Lung (tissue), 12 donors: ENCODE measurements around the gene LLCFC1. TPM values are rescaled to one million over a fixed set of nuclear protein-coding genes. Genes with fewer than 3 reads are reported as not detected.

Source experiments
- ATAC-seq: fragments of 200-7000 bp; cut with Tn5 transposase; one replicate; pipeline ENCODE4 v1.9.1; 2020; ENCODE audit warnings: moderate number of reproducible peaks; ENCODE audit not compliant: insufficient read depth, low FRiP score
- DNase-seq, 3 donors: peaks; one replicate each; pipeline ENCODE4 v3.0.0-alpha.2; 2013 to 2017
- H3K27ac ChIP-seq, 2 donors: one replicate each; pipeline ENCODE4 v1.5.1; 2013; ENCODE audit warnings: mild to moderate bottlenecking in 2 of 2, moderate library complexity in 2 of 2, control low read depth in 1 of 2, inconsistent platforms in 1 of 2, low read depth in 1 of 2, low read length in 1 of 2
- H3K27me3 ChIP-seq, 3 donors: one replicate each; pipeline ENCODE4 v1.5.1; 2013; ENCODE audit warnings: low read length in 2 of 3; ENCODE audit not compliant: control insufficient read depth in 3 of 3, insufficient read depth in 3 of 3
- H3K36me3 ChIP-seq, 4 donors: one replicate each; pipeline ENCODE4 v1.5.1; 2013; ENCODE audit warnings: low read length in 4 of 4, mild to moderate bottlenecking in 1 of 4, moderate library complexity in 1 of 4; ENCODE audit not compliant: control insufficient read depth in 4 of 4, insufficient read depth in 4 of 4
- H3K4me1 ChIP-seq, 5 donors: one replicate each; pipeline ENCODE4 v1.5.1; 2013; ENCODE audit warnings: low read length in 5 of 5, mild to moderate bottlenecking in 2 of 5, moderate library complexity in 1 of 5; ENCODE audit not compliant: control insufficient read depth in 5 of 5, insufficient read depth in 5 of 5
- H3K4me3 ChIP-seq: one replicate; pipeline ENCODE4 v1.5.1; 2013; ENCODE audit warnings: mild to moderate bottlenecking, control low read depth, moderate library complexity
- H3K9ac ChIP-seq, 2 donors: one replicate each; pipeline ENCODE4 v1.5.1; 2013; ENCODE audit warnings: low read length in 2 of 2, control low read depth in 1 of 2; ENCODE audit not compliant: insufficient read depth in 1 of 2
- H3K9me3 ChIP-seq, 4 donors: one replicate each; pipeline ENCODE4 v1.5.1; 2013; ENCODE audit warnings: low read length in 3 of 4, mild to moderate bottlenecking in 1 of 4, moderate library complexity in 1 of 4; ENCODE audit not compliant: control insufficient read depth in 4 of 4, insufficient read depth in 3 of 4
- WGBS, 2 donors: extraction: QIAGEN DNeasy Blood & Tissue Kit; methylation state at CpG; one replicate each; pipeline ENCODE4 v1.1.7; 2013; 5-methylcytosine and 5-hydroxymethylcytosine counted together
- polyA plus RNA-seq, 2 donors: library from polyadenylated mRNA; stranded (reverse); fragments of 200-250 nt; gene quantifications; one replicate each; pipeline ENCODE4 v1.2.1, GENCODE V29; 2013
- total RNA-seq, 2 donors: library from RNA; depleted of rRNA in 1 of 2; stranded (reverse); fragments of >200 nt in 1 of 2; gene quantifications; one replicate each; pipeline ENCODE4 v1.2.1, GENCODE V29; 2014 to 2021
- TF ChIP-seq, protein P1 (sequence below): IDR thresholded peaks from 2 replicates; pipeline ENCODE4 v1.5.1; 2012; ENCODE audit warnings: mild to moderate bottlenecking; ENCODE audit errors: control extremely low read depth, extremely low read depth
- donor health status: control.
- donor health status: control.
- donor health status: Bipolar disorder and iron deficiency.
- donor health status: healthy.
- donor health status: DM: yes; HTN: yes; CAD: no.

Gene LLCFC1
- total and polyA plus RNA-seq, 4 donors, result 0.22 to 0.70 TPM; not detected in 2

DNA sequence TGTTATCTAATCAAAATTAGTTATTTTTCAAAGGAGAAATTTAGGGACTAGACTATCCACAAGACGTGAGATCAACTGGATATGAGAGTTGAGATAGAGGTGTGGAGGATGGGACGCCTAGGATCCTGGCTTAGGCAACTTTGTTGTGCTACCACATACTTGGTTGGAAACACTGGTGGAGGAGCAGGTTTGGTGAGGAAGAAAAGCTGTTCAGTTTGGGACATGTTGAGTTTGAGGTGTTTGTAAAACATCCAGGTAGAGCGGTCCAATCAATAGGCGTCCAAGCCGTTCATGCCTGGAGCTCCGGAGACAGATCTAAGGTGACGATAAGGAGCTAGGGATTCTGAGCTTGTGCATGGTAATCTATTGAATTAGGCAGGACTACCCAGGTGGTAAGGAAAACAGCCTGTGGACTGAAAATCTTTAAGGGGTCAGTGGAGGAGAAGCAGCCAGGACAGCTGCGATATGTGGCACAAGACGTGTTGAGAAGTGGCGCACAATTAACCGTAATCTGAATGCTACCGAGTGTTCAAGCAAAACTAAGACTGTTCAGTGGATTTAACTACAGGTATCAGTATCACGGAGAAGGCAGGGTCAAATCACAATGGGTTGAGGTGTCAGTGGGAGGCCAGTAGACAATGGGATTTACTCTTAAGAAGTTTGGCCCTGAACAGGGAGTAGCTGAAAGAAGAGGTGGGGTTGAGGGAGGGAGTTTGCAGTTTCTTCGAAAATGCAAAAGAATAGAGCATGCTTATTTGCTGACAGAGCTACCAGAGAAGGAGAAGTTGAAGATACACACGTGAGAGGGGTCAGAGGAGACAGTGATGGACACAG is 37.6 kb upstream of the LLCFC1 start:
- DNase-seq (no peak), ATAC-seq (no peak)
- no peaks in the 10 kb centered on the region for H3K4me1 ChIP-seq
- no peak overlapping the region for H3K4me3 ChIP-seq
- H3K9me3 ChIP-seq, result no peaks in the 10 kb centered on the region
- peaks cover 0 to 3% (median 0%) of the 10 kb centered on the region in 3 donors for H3K27me3 ChIP-seq
- no peak overlapping the region for H3K27ac ChIP-seq
- TF ChIP-seq, protein P1, sequence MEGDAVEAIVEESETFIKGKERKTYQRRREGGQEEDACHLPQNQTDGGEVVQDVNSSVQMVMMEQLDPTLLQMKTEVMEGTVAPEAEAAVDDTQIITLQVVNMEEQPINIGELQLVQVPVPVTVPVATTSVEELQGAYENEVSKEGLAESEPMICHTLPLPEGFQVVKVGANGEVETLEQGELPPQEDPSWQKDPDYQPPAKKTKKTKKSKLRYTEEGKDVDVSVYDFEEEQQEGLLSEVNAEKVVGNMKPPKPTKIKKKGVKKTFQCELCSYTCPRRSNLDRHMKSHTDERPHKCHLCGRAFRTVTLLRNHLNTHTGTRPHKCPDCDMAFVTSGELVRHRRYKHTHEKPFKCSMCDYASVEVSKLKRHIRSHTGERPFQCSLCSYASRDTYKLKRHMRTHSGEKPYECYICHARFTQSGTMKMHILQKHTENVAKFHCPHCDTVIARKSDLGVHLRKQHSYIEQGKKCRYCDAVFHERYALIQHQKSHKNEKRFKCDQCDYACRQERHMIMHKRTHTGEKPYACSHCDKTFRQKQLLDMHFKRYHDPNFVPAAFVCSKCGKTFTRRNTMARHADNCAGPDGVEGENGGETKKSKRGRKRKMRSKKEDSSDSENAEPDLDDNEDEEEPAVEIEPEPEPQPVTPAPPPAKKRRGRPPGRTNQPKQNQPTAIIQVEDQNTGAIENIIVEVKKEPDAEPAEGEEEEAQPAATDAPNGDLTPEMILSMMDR, result no peak
- H3K9ac ChIP-seq, result no peak overlapping the region
- H3K36me3 ChIP-seq, result no peaks in the 10 kb centered on the region
- 86% methylated on average over 15 of the region's 15 CpGs for WGBS, 2 donors

DNA sequence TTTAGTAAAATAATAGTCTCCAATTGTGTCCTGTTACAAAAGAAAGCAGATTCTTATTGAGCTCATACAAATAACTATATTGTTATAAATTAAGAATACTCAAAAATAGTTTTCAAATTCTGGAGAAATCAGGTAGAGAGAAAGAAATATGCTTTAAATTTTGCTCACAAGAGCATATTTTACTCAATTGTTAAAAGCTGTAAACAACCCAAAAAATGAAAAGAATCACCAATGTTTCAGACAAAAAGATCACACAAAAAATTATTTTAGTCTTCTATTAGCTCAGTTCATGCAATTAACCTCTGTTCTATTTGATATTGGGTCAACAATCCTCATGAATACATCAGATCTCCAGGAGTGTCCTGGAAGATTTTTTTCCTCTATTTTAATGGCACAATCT is 35.2 kb upstream of the LLCFC1 start:
- TF ChIP-seq, protein P1, result no peak
- Histone ChIP-seq H3K9me3 (no peaks in the 10 kb centered on the region), H3K4me3 (no peak overlapping the region), H3K4me1 (no peaks in the 10 kb centered on the region), H3K36me3 (no peaks in the 10 kb centered on the region), H3K9ac (no peak overlapping the region), H3K27me3 (peaks cover 0 to 3% (median 0%) of the 10 kb centered on the region in 3 donors), H3K27ac (no peak overlapping the region)
- no peak for ATAC-seq
- DNase-seq, result no peak

DNA sequence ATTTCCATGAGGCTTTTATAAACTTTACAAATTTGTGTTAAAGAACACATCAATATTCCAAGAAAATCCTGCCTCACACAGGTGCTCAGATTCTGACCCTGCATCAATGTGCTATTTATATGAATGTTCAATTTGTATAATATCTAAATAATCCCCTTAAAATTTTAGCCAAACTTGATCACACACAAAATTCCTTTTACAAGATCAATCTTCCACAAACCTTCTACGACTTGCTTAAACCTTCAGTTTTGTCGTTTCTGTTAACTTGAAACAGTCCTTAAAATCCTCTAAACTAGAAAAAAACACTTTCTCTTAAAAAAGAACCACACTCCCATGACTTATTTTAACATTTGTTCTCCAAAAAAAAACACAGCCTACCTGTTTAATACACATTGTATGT is 33.5 kb upstream of the LLCFC1 start:
- ATAC-seq, result no peak
- H3K9ac ChIP-seq, result no peak overlapping the region

More for the DNA sequence above, 33.5 kb upstream of the LLCFC1 start:
- Histone ChIP-seq H3K36me3 (no peaks in the 10 kb centered on the region), H3K27ac (no peak overlapping the region), H3K9me3 (no peaks in the 10 kb centered on the region), H3K27me3 (no peaks in the 10 kb centered on the region), H3K4me1 (no peaks in the 10 kb centered on the region), H3K4me3 (no peak overlapping the region)
- WGBS, 2 donors, result 84 to 86% methylated on average over 2 of the region's 2 CpGs
- TF ChIP-seq, protein P1, result no peak
- DNase-seq, result no peak
